GM20431 (cell line): Measurements from ENCODE around the gene IGF1R.

ENCODE experiments used
- in situ Hi-C: fragments of 300-500 bp; cut with MseI, MboI; formaldehyde crosslinking; loops from one replicate; pipeline ENCODE4 v1.15.0; 2020; ENCODE audit warnings: low sequenced_read_pairs; ENCODE audit not compliant: unreplicated experiment

The IGF1R gene

GRCh38 chr15:98888820-98889479, 240.6 kb downstream of the IGF1R start:
- in situ Hi-C loops: no loop called here

DNA sequence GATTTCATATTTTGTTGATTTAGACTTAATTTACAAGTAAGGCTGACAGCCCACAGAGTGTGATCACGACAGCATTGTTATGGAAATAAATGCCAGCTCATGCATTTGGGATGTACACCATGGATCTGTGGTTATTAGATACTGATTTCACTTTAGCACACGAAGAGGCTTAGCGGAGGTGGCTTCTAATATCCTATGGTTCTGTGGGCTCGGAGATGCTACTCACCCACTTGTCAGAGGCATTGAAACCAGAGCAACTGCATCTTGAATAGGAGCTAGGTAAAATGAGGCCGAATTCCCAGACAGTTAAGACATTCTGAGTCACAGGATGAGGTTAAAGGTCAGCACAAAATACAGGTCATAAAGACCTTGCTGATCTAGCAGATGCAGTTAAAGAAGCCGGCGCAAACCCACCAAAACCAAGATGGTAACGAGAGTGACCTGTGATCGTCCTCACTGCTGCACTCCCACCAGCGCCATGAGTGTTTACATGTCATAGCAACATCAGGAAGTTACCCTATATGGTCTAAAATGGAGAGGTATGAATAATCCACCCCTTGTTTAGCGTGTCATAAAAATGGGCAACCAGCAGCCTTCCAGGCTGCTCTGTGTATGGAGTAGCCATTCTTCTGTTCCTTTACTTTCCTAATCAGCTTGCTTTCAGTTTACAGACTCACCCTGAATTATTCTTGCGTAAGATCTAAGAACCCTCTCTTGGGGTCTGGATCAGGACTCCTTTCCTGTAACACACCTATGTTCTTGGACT, 241.8 kb downstream of the IGF1R start:
- in situ Hi-C loops: no loop called here

DNA sequence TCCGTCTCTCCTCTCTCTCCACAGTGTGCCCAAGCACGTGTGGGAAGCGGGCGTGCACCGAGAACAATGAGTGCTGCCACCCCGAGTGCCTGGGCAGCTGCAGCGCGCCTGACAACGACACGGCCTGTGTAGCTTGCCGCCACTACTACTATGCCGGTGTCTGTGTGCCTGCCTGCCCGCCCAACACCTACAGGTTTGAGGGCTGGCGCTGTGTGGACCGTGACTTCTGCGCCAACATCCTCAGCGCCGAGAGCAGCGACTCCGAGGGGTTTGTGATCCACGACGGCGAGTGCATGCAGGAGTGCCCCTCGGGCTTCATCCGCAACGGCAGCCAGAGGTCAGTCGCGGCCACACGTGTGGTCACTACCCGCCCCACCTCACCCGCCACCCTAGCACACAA, 243.0 kb downstream of the IGF1R start:
- in situ Hi-C loops: no loop called here

- in situ Hi-C loops: no loop called here
These were observed 245.1 kb downstream of the IGF1R start for GRCh38 chr15:98893401-98893800.

DNA sequence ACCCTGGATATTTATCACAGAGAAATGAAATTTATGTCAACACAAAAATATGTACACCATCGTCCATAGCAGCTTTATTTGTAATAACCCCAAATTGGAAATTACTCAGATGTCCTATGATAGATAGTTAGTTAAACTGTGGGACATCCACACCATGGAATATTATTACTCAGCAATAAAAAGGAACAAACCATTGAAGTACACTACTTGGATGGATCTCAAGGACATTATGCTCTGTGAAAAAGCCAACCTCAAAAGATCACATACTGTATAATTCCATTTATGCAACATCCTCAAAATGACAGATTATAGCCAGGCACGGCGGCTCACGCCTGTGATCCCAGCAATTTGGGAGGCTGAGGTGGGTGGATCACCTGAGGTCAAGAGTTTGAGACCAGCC, 246.0 kb downstream of the IGF1R start:
- in situ Hi-C loops: no loop called here

- in situ Hi-C loops: no loop called here
These were observed 247.8 kb downstream of the IGF1R start for GRCh38 chr15:98896002-98896721.

DNA sequence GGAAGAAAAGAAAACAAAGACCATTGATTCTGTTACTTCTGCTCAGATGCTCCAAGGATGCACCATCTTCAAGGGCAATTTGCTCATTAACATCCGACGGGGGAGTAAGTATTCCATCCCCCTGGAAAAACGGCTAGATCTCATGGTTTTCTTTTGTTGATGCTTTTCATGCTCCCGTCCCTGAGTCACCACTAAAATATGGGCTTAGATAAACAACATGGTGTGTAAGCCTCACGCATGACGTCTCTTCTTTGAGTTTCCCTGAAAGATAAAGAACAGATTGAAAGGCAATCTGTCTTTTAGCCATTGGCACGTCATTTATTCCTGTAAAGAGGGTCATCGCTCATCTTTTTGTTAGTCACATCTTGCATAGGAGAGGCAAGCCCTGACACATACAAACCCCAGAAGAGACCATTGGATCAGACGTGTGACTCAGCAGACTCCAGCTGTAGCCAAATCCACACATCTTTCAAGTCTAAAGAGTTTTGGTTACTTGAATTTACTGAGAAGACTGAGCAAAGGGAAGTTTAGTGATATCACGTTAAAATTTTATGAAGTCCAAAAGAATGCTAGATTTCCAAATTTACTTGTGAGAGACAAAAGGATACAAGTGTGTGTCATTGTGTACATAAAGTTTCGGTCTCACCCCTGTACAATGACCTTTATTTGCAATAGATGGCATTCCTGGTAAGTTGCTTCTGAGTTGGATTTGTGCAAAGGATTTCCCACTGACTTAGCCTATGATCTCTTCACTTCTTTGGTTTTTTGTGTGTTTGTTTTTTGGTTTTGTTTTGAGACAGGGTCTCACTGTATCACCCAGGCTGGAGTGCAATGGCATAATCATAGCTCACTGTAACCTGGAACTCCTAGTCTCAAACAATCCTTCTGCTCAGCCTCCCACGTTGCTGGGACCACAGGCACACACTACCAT, 248.7 kb downstream of the IGF1R start:
- in situ Hi-C loops: no loop called here

GRCh38 chr15:98898122-98898521, 249.8 kb downstream of the IGF1R start:
- in situ Hi-C loops: no loop called here

GRCh38 chr15:98899272-98900021, 251.1 kb downstream of the IGF1R start:
- in situ Hi-C loops: no loop called here

DNA sequence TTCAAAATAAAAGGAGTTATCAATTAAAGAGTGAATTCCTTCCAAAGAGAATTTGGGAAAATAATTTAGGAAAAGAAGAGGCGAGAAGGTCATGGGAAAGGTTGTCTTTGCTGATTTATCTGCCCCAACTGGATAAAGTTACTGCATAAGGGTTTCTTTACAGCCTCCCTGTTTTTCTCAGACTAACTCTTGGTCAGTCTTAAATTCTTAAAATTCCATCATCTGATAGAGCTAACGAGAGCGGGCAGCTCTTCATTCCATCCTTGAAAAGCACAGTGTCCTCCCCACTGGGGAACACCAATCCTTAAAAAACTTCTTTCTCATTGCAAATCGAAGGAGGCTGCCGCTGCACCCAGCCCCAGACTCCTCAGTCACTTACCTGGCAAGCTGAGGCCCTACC, 252.0 kb downstream of the IGF1R start:
- in situ Hi-C loops: no loop called here

DNA sequence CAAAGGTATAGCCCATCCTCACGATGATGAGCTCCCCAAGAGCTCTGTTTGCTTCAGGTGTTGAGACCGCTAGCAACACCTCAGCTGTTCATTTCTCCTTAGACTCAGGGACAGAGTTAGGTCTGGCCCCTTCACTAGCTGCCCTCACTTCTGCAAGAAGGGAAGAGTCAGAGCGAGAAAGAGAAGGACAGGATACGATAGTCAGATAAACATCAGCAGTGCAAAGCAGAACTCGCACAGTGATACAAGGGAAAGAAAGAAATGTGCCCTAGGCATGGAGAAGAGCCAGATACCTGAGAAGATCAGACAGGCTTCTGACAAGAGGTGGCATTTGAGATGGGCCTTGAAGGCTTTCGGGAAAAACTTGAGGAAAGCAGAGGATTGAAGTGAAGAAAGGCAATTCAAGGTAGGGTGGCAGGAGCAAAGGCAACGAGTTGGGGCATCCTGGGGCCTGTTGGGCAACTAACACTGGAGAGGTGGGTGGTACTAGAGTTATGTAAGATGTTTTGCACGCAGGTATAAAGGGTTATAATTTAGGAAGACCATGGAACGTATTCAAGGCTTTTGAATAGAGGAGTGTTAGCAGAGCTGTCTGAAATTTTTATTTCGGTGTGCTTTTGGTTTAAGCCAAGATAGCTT, 253.2 kb downstream of the IGF1R start:
- in situ Hi-C loops: no loop called here

GRCh38 chr15:98902931-98903330, 254.6 kb downstream of the IGF1R start:
- in situ Hi-C loops: no loop called here

DNA sequence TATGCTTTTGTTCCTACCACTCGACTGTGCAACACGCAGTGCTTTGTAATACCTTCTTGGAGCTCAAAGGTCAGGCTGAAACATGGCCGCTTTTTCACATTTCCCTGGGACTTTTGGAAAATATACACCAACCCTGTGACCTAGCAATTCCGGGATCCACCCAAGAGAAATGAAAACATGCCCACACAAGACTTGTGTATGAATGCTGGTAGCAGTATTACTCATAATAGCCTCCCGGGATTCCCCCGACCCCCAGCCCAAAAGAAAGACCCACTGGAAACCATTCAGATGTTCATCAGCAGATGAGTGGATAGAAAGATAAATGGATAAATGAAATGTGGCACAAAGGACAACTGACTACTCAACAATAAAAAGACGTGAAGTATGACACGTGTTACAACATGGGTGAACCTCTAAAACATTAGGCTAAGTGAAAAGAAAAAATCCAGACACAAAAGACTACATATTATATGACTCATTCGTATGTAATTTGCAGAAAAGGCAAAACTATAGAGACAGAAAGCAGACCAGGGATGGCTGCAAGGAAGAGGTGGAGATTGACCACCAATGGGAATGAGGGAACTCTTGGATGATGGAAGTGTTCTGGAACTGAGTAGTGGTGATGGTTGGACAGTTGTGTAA, 255.2 kb downstream of the IGF1R start:
- in situ Hi-C loops: no loop called here

DNA sequence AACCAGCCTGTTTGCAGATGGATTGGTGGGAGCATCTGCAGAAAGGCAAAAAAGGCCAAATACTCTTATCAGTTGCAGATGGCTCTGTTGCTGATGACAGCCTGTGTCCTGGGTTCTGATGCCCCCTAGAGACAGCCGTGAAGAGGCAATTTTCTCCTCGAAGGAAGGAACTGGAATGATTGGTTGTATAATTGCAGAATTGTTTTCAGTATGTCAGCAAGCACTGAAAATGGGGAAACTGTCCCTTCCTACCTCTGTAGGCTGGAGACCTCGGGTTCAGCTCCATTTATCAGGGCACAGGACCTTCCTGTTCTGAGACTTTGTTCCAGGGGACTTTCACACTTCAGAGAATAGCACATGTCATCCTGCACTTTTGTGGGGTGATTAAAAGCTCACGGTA, 256.2 kb downstream of the IGF1R start:
- in situ Hi-C loops: no loop called here

DNA sequence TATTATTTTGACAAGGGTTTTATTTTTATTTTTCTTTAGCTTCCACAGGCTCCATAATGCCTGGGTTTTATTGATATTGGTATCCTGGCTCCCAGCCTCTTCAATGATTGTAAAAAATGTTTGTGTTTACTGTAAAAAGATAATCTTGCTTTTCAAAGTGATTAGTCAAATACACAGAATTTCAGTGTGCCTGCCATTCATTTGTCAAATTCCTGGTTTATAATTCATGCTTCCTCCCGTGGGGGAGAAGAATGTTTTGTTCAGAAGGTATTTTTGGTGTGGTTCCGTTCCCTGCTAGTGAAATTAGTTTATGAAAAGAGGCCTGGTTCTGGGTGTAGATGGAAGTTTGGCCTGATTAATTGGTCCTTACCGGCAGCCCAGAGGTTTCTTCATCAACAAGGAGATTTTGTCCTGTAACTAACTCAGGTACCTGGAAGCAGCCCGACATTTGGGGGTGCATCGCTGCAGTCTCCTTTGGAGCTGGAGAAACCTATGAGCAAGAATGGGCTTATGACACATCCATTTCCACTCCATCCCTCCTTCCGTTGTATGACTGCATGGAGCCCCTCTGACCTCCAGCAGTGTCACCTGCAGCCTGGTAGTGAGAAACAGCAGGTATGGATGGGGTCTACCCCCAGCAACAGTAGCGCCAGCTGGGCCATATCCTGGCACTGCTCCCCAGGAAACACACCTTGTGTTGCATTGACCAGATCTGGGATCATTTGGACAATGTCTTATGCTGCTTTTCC, 257.8 kb downstream of the IGF1R start:
- in situ Hi-C loops: no loop called here

GRCh38 chr15:98906712-98907083, 258.4 kb downstream of the IGF1R start:
- in situ Hi-C loops: no loop called here

GRCh38 chr15:98907927-98908471, 259.7 kb downstream of the IGF1R start:
- in situ Hi-C loops: no loop called here
